ENCODE measurements around the gene JUNB. TPM values are rescaled to one million over a fixed set of nuclear protein-coding genes. Genes with fewer than 3 reads are reported as not detected.

The JUNB gene
- total and polyA plus RNA-seq, 2 of the 13 experiments (the other 11 are each of a cell fraction or from before 2014, with no cell fraction given): 7.7 to 8.2 TPM

DNA sequence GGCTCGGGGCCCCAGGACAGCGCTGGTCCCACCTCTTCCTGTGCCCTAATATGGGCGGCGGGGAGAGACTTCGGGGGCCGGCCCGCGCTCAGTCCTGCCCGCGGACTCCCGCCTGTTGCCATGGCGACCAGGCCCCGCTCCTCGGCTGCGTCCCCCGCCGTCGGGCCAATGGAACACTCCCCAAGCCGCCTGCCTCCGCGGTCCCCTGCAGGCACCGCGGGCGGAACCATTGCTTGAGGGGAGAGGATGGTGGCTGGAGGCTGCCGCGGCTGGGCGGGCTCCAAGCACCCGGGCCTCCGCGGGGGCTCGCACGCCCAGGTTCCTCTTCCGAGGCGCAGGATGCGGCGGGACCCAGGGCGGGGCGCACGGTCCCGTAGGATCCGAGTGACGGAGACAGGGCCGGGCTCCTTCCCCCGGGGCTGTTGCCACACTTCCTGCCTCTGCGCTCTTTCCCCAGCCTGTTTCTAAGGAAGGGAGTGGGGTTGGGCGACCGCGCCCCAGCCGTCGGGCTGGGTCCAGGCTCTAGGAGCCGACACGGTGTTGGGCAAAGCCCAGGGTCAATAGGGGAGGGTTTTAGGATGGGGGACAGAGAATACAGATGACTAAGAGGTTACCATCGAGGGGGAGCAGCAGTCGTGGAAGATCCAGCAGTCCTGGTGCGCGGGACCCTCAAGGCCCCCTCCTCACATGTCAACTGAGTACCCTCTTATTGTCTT lies 1.2 kb upstream of the JUNB start (continued):
- TF ChIP-seq, protein P1, sequence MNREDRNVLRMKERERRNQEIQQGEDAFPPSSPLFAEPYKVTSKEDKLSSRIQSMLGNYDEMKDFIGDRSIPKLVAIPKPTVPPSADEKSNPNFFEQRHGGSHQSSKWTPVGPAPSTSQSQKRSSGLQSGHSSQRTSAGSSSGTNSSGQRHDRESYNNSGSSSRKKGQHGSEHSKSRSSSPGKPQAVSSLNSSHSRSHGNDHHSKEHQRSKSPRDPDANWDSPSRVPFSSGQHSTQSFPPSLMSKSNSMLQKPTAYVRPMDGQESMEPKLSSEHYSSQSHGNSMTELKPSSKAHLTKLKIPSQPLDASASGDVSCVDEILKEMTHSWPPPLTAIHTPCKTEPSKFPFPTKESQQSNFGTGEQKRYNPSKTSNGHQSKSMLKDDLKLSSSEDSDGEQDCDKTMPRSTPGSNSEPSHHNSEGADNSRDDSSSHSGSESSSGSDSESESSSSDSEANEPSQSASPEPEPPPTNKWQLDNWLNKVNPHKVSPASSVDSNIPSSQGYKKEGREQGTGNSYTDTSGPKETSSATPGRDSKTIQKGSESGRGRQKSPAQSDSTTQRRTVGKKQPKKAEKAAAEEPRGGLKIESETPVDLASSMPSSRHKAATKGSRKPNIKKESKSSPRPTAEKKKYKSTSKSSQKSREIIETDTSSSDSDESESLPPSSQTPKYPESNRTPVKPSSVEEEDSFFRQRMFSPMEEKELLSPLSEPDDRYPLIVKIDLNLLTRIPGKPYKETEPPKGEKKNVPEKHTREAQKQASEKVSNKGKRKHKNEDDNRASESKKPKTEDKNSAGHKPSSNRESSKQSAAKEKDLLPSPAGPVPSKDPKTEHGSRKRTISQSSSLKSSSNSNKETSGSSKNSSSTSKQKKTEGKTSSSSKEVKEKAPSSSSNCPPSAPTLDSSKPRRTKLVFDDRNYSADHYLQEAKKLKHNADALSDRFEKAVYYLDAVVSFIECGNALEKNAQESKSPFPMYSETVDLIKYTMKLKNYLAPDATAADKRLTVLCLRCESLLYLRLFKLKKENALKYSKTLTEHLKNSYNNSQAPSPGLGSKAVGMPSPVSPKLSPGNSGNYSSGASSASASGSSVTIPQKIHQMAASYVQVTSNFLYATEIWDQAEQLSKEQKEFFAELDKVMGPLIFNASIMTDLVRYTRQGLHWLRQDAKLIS (CRISPR knock-in tag; IDR thresholded peaks at IDR 0.05): no peak
- TF ChIP-seq ZSCAN29 (CRISPR knock-in tag; conservative IDR thresholded peaks at IDR 0.05): no peak
- no peak for TF ChIP-seq ZNF616 (CRISPR knock-in tag; IDR thresholded peaks at IDR 0.05; ENCODE audit: low read depth)
- no peak for TF ChIP-seq ETS1 (CRISPR knock-in tag; IDR thresholded peaks at IDR 0.05)
- no peak for TF ChIP-seq MBNL3 (CRISPR knock-in tag; conservative IDR thresholded peaks at IDR 0.05)
- no peak for TF ChIP-seq FOXJ3 (CRISPR knock-in tag; IDR thresholded peaks at IDR 0.05; ENCODE audit: borderline replicate concordance)
- 0 out of 2 replicates have a peak, but pooled peaks have one; percentile 28 for TF ChIP-seq ELF1 (CRISPR knock-in tag; IDR thresholded peaks at IDR 0.05)
- no peak for TF ChIP-seq ZSCAN12 (CRISPR knock-in tag; IDR thresholded peaks at IDR 0.05)
- no peak for TF ChIP-seq SIX4 (CRISPR knock-in tag; IDR thresholded peaks at IDR 0.05)
- no peak for TF ChIP-seq ZNF782 (CRISPR knock-in tag; IDR thresholded peaks at IDR 0.05; ENCODE audit: borderline replicate concordance)
- peak; percentile 53; the same call in 1 of the 2 replicates for TF ChIP-seq NFATC3 (CRISPR knock-in tag; IDR thresholded peaks at IDR 0.05)
- no peak for TF ChIP-seq MEF2D (CRISPR knock-in tag; IDR thresholded peaks at IDR 0.05)
- TF ChIP-seq, protein P2, sequence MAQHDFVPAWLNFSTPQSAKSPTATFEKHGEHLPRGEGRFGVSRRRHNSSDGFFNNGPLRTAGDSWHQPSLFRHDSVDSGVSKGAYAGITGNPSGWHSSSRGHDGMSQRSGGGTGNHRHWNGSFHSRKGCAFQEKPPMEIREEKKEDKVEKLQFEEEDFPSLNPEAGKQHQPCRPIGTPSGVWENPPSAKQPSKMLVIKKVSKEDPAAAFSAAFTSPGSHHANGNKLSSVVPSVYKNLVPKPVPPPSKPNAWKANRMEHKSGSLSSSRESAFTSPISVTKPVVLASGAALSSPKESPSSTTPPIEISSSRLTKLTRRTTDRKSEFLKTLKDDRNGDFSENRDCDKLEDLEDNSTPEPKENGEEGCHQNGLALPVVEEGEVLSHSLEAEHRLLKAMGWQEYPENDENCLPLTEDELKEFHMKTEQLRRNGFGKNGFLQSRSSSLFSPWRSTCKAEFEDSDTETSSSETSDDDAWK (CRISPR knock-in tag; IDR thresholded peaks at IDR 0.05): no peak
- no peak for TF ChIP-seq MAFK (conservative IDR thresholded peaks at IDR 0.05 in 1 of 2, IDR thresholded peaks at IDR 0.05 in 1 of 2; ENCODE audit: low read length in 2 of 2)
- TF ChIP-seq STAG1 (CRISPR knock-in tag; IDR thresholded peaks at IDR 0.05): no peak
- no peak for TF ChIP-seq DPF2 (CRISPR knock-in tag; IDR thresholded peaks at IDR 0.05; ENCODE audit: borderline replicate concordance, low read depth)
- no peak; the same call in 1 of the 2 replicates for TF ChIP-seq HOXA3 (CRISPR knock-in tag; IDR thresholded peaks at IDR 0.05)
- no peak for TF ChIP-seq TRIM24 (CRISPR knock-in tag; IDR thresholded peaks at IDR 0.05)
- TF ChIP-seq BRCA1 (CRISPR knock-in tag; IDR thresholded peaks at IDR 0.05): no peak
- TF ChIP-seq ZFP62 (CRISPR knock-in tag; IDR thresholded peaks at IDR 0.05): no peak
- TF ChIP-seq ATF2 (CRISPR knock-in tag; IDR thresholded peaks at IDR 0.05): peak; percentile 40; the same call in 1 of the 2 replicates
- TF ChIP-seq PCBP2 (optimal IDR thresholded peaks at IDR 0.05; ENCODE audit: low read depth, low read length, poor library complexity, severe bottlenecking): no peak
- TF ChIP-seq MAFG (CRISPR knock-in tag; IDR thresholded peaks at IDR 0.05): no peak

All from HepG2 (cell line).